Hepatocyte (in vitro differentiated cells): Measurements from ENCODE around the gene DPP9. TPM values are rescaled to one million over a fixed set of nuclear protein-coding genes. Genes with fewer than 3 reads are reported as not detected.
"Not testable (repeated sequence)": the region's sequence is repeated elsewhere in the genome, so short reads cannot be mapped to it uniquely, and the experiment has no call there.

Experiments
- DNase-seq: peaks from one replicate; pipeline ENCODE4 v3.0.0-alpha.2; 2016; ENCODE audit warnings: low spot score
- H2AFZ ChIP-seq: fragments of 200-600 bp; sonication (generic); 2 replicates; pipeline ENCODE4 v1.6.0; 2016; ENCODE audit warnings: antibody characterized with exemption, mild to moderate bottlenecking
- H3K27ac ChIP-seq: fragments of 200-600 bp; sonication (generic); 2 replicates; pipeline ENCODE4 v1.5.1; 2016; ENCODE audit warnings: mild to moderate bottlenecking
- H3K27me3 ChIP-seq: fragments of 200-600 bp; sonication (generic); 2 replicates; pipeline ENCODE4 v1.6.1; 2016
- H3K36me3 ChIP-seq: fragments of 200-600 bp; sonication (generic); replicated peaks from 2 replicates; pipeline ENCODE4 v1.5.1; 2016; ENCODE audit warnings: low read depth; ENCODE audit not compliant: insufficient read depth
- H3K4me1 ChIP-seq: fragments of 200-600 bp; sonication (generic); 2 replicates; pipeline ENCODE4 v1.5.1; 2016; ENCODE audit warnings: mild to moderate bottlenecking, moderate library complexity; ENCODE audit not compliant: insufficient read depth
- H3K4me2 ChIP-seq: fragments of 200-600 bp; sonication (generic); 2 replicates; pipeline ENCODE4 v1.6.0; 2016
- H3K4me3 ChIP-seq: fragments of 200-600 bp; sonication (generic); 2 replicates; pipeline ENCODE4 v1.5.1; 2016; ENCODE audit warnings: mild to moderate bottlenecking
- H3K79me2 ChIP-seq: fragments of 200-600 bp; sonication (generic); 2 replicates; pipeline ENCODE4 v1.6.0; 2017; ENCODE audit warnings: mild to moderate bottlenecking
- H3K9me2 ChIP-seq: fragments of 200-600 bp; sonication (generic); replicated peaks from 2 replicates; pipeline ENCODE4 v1.6.0; 2017; ENCODE audit warnings: mild to moderate bottlenecking; ENCODE audit not compliant: insufficient read depth
- H3K9me3 ChIP-seq: fragments of 200-600 bp; sonication (generic); 2 replicates; pipeline ENCODE4 v1.5.1; 2016; ENCODE audit warnings: low read depth, mild to moderate bottlenecking
- H4K20me1 ChIP-seq: fragments of 200-600 bp; sonication (generic); 2 replicates; pipeline ENCODE4 v1.6.0; 2016; ENCODE audit warnings: mild to moderate bottlenecking; ENCODE audit not compliant: insufficient read depth, poor library complexity, severe bottlenecking
- CTCF ChIP-seq: fragments of 200-600 bp; sonication (generic); IDR thresholded peaks from 2 replicates; pipeline ENCODE4 v1.5.1; 2016; ENCODE audit warnings: antibody characterized with exemption, mild to moderate bottlenecking; ENCODE audit not compliant: poor library complexity
- EZH2 ChIP-seq: fragments of 200-600 bp; sonication (generic); IDR thresholded peaks from 2 replicates; pipeline ENCODE4 v1.6.1; 2016; ENCODE audit warnings: antibody characterized with exemption, mild to moderate bottlenecking, borderline replicate concordance
- EZH2phosphoT487 ChIP-seq: fragments of 200-600 bp; sonication (generic); IDR thresholded peaks from one replicate; pipeline ENCODE4 v1.6.1; 2018; ENCODE audit warnings: antibody characterized with exemption, mild to moderate bottlenecking, low read depth, moderate library complexity; ENCODE audit not compliant: unreplicated experiment, severe bottlenecking
- WGBS: methylation state at CpG from one replicate; pipeline ENCODE4 v1.1.6; 2016; ENCODE audit warnings: low lambda C conversion rate; ENCODE audit errors: missing lambda C conversion rate; 5-methylcytosine and 5-hydroxymethylcytosine counted together
- polyA plus RNA-seq: library from polyadenylated mRNA; unstranded; fragments of >200 nt; fragmentation: Nextera tagmentation; extraction: Ambion mirVana; gene quantifications from 2 replicates; pipeline ENCODE4 v1.2.1, GENCODE V29; 2016
- total RNA-seq: library from RNA; depleted of rRNA; stranded (reverse); fragments of >200 nt; gene quantifications from 2 replicates; pipeline ENCODE4 v1.2.3, GENCODE V29; 2014

The DPP9 gene
- total and polyA plus RNA-seq, 2 experiments from 2014 or later = 27.6 to 32.7 TPM

GRCh38 chr19:4684312-4685095, 39.1 kb downstream of the DPP9 start:
- Histone ChIP-seq H2AFZ (no peak overlapping the region), H3K9me2 (no peaks in the 10 kb centered on the region), H3K36me3 (no peaks in the 10 kb centered on the region), H3K4me2 (no peak overlapping the region), H3K4me1 (no peaks in the 10 kb centered on the region), H3K27me3 (no peaks in the 10 kb centered on the region), H3K27ac (no peak overlapping the region), H3K4me3 (no peak overlapping the region), H4K20me1 (no peaks in the 10 kb centered on the region), H3K9me3 (no peaks in the 10 kb centered on the region), H3K79me2 (no peaks in the 10 kb centered on the region)
- TF ChIP-seq CTCF (no peak), EZH2phosphoT487 (no peak), EZH2 (no peak)
- no peak for DNase-seq
- 95% methylated on average over 26 of the region's 28 CpGs for WGBS

DNA sequence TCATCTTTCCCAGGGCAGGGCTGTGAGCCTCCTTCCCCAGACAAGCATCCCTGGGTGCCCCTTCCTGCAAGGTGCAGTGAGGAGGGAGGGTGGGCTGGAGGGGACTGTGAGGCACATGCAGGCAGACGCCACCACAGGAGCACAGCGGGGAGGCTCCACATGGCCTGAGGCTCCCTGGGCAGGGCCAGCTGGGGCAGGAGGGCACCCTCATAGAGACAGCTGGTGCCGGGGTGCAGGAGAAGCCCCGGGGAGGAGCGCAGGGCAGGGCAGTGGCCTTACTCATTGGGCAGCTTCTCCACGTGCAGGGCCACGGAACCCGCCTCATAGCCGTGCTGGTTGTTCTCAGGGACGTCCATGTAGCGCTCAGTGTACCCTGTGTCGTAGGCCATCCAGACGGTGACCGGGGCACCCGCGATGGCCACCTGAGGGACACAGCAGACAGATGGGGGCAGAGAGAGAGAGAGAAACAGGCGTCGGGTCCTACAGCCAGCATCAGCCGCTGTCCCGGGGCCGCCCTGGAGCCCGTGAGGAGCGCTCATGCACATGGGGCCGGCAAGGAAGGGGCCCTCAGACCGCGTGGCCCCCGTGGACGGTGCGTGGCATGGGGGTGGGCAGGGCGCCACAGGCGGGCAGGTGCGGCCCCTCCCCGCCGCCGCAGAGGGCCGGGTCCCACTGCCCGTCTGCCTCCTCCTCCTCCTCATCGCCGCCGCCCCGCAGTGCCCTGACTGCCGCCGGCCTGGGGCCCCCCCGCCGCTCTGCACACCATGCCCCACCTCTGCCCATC, 41.0 kb downstream of the DPP9 start:
- no peaks in the 10 kb centered on the region for H3K36me3 ChIP-seq
- no peaks in the 10 kb centered on the region for H3K27me3 ChIP-seq
- no peaks in the 10 kb centered on the region for H4K20me1 ChIP-seq
- H3K9me3 ChIP-seq = no peaks in the 10 kb centered on the region
- no peaks in the 10 kb centered on the region for H3K9me2 ChIP-seq
- TF ChIP-seq EZH2 (no peak), CTCF (no peak), EZH2phosphoT487 (no peak)
- H2AFZ ChIP-seq = no peak overlapping the region
- no peaks in the 10 kb centered on the region for H3K79me2 ChIP-seq
- H3K4me1 ChIP-seq = no peaks in the 10 kb centered on the region
- H3K4me3 ChIP-seq = no peak overlapping the region
- no peak overlapping the region for H3K4me2 ChIP-seq
- DNase-seq = no peak
- 97% methylated on average over 29 of the region's 45 CpGs for WGBS
- no peak overlapping the region for H3K27ac ChIP-seq

GRCh38 chr19:4680021-4680420, 43.6 kb downstream of the DPP9 start:
- not testable (repeated sequence) for H3K79me2 ChIP-seq, H3K4me1 ChIP-seq, H3K36me3 ChIP-seq, H3K9me3 ChIP-seq, H3K9me2 ChIP-seq, H2AFZ ChIP-seq, H3K27ac ChIP-seq, H4K20me1 ChIP-seq, H3K27me3 ChIP-seq, DNase-seq, H3K4me3 ChIP-seq, H3K4me2 ChIP-seq
- WGBS = 99% methylated on average over 7 of the region's 7 CpGs
